Natural killer cell treated with Interleukin-12 subunit alpha and Interleukin-12 subunit beta and Interleukin-15 and Interleukin-18, amount 100 ng/mL, for 72 hours (primary cell): Measurements from ENCODE around the gene DUSP16. TPM values are rescaled to one million over a fixed set of nuclear protein-coding genes. Genes with fewer than 3 reads are reported as not detected.

ENCODE experiments used
- ATAC-seq, 2 donors: fragments of 150-1000 bp; cut with Tn5 transposase in 1 of 2; sonication (Bioruptor Pico), chemical (Tn5 transposase) in 1 of 2; 2 replicates each; pipeline ENCODE4 v1.10.0; 2021
- DNase-seq: peaks from one replicate; pipeline ENCODE4 v3.0.0; 2022; ENCODE audit warnings: low spot score
- H3K27ac Mint-ChIP-seq, 2 donors: 1 replicate in 1 of 2; 2 replicates in 1 of 2; pipeline ENCODE4 v1.8.0; 2022; ENCODE audit warnings: mixed read lengths in 2 of 2, mild to moderate bottlenecking in 1 of 2, moderate library complexity in 1 of 2
- H3K27me3 Mint-ChIP-seq, 2 donors: 1 replicate in 1 of 2; 2 replicates in 1 of 2; pipeline ENCODE4 v1.8.0; 2022; ENCODE audit warnings: mixed read lengths in 2 of 2
- H3K36me3 Mint-ChIP-seq: one replicate; pipeline ENCODE4 v1.8.0; 2022; ENCODE audit warnings: mixed read lengths
- H3K4me1 Mint-ChIP-seq, 2 donors: 1 replicate in 1 of 2; 2 replicates in 1 of 2; pipeline ENCODE4 v1.8.0; 2022; ENCODE audit warnings: low read depth in 2 of 2, mixed read lengths in 2 of 2, mild to moderate bottlenecking in 1 of 2
- H3K4me3 Mint-ChIP-seq: one replicate; pipeline ENCODE4 v1.8.0; 2022; ENCODE audit warnings: mixed read lengths
- H3K9me3 Mint-ChIP-seq: 2 replicates; pipeline ENCODE4 v1.8.0; 2022; ENCODE audit warnings: mixed read lengths
- total RNA-seq, 2 donors: library from RNA; stranded (reverse); gene quantifications; one replicate each; pipeline ENCODE4 v1.2.3, GENCODE V29; 2022

The DUSP16 gene
- total RNA-seq, 2 donors from 2014 or later = 21.8 to 22.8 TPM

DNA sequence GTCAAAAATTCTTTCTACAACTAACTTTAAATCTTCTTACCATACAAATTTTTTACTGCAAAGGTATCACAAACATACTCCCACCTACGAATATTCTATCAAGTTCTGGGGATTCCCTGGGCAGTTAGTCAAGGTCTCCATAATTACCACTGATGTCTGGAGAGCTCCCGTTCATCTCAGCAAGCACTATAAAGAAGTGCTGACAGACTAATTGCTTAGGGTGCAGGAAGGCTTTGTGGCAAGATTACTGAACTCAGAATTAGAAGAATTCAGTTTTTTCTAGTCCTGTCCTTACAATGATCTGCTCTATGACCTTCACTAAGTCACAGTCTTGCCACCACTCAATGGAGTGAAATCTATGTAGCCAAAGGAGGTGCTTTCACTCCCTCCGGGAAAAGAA, 61.5 kb downstream of the DUSP16 start:
- no peaks in the 10 kb centered on the region for H3K36me3 Mint-ChIP-seq
- no peaks in the 10 kb centered on the region for H3K27me3 Mint-ChIP-seq
- ATAC-seq (no peak), DNase-seq (no peak)
- H3K9me3 Mint-ChIP-seq = no peaks in the 10 kb centered on the region
- peaks cover 27% of the 10 kb centered on the region in 2 donors for H3K4me1 Mint-ChIP-seq
- H3K27ac Mint-ChIP-seq = peak overlapping the region; percentile 10 to 52
- no peak overlapping the region for H3K4me3 Mint-ChIP-seq

GRCh38 chr12:12499909-12500604, 62.6 kb downstream of the DUSP16 start:
- peak overlapping the region; percentile 9 to 52 for H3K27ac Mint-ChIP-seq
- no peak overlapping the region for H3K4me3 Mint-ChIP-seq
- no peaks in the 10 kb centered on the region for H3K9me3 Mint-ChIP-seq
- no peaks in the 10 kb centered on the region for H3K36me3 Mint-ChIP-seq
- ATAC-seq (no peak), DNase-seq (no peak)
- H3K4me1 Mint-ChIP-seq = peaks cover 17 to 19% of the 10 kb centered on the region in 2 donors
- no peaks in the 10 kb centered on the region for H3K27me3 Mint-ChIP-seq

DNA sequence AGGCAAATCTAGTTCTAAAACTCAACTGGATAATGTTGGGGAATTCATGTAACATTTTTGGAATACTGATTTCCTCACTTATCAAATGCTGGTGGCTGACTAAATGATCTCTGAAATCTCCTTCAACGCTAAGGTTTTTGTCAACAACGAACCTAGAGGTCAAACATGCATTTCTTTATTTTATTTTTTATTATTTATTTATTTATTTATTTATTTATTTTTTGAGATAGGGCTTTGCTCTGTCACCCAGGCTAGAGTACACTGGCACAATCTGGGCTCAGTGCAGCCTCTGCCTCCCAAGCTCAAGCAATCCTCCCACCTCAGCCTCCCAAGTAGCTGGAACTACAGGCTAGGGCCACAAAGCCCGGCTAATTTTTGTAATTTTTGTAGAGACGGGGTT, 64.5 kb downstream of the DUSP16 start:
- DNase-seq (no peak), ATAC-seq (no peak)
- H3K27me3 Mint-ChIP-seq = no peaks in the 10 kb centered on the region
- H3K27ac Mint-ChIP-seq = no peak overlapping the region
- peaks cover 8 to 12% of the 10 kb centered on the region in 2 donors for H3K4me1 Mint-ChIP-seq
- H3K9me3 Mint-ChIP-seq = no peaks in the 10 kb centered on the region
- H3K4me3 Mint-ChIP-seq = no peak overlapping the region
- H3K36me3 Mint-ChIP-seq = no peaks in the 10 kb centered on the region

DNA sequence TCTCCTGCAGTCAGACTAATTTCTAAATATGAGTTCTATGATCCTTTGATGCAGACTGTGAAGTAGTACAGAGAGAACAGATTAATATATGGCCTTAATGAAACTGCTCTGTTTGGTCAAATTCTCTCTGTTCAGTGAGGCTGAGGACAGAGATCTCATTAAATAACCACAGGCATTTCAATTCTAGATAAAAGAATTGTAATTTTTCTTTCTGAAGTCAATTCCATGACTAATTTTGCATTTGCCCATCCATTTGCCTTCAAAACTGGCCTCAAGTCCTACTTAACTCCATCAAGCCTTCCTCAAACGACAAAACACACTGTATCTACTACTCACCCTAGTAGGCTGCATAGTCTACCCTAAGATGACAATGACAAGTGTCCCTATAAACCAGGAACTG, 67.1 kb downstream of the DUSP16 start:
- ATAC-seq (no peak), DNase-seq (no peak)
- Mint-ChIP-seq H3K4me1 (peaks cover 0 to 3% of the 10 kb centered on the region in 2 donors), H3K27ac (no peak overlapping the region), H3K9me3 (no peaks in the 10 kb centered on the region), H3K36me3 (no peaks in the 10 kb centered on the region), H3K27me3 (no peaks in the 10 kb centered on the region), H3K4me3 (no peak overlapping the region)

DNA sequence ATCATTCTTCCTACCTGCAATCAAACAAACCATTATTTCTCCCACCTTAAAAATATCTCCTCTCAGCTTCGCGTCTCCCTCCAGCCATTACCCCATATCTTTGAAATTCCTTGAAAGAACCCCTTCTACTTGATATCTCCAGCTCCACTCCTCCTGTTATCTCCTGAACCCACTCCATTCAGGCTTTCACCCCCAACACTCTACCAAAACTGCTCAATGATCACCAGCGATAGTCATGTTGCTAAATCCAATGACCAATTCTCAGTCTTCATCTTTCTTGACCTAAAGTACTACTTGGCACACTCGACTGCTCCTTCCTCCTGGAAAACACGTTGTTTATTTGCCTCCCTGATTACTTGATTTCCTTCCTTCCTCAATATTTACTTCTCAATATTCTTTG, 70.1 kb downstream of the DUSP16 start:
- Mint-ChIP-seq H3K27me3 (no peaks in the 10 kb centered on the region), H3K4me1 (peaks cover 10 to 11% of the 10 kb centered on the region in 2 donors), H3K9me3 (no peaks in the 10 kb centered on the region), H3K4me3 (no peak overlapping the region), H3K36me3 (peaks cover 10% of the 10 kb centered on the region), H3K27ac (no peak overlapping the region)
- no peak for ATAC-seq
- no peak for DNase-seq

- H3K36me3 Mint-ChIP-seq = peaks cover 10% of the 10 kb centered on the region
- H3K27me3 Mint-ChIP-seq = no peaks in the 10 kb centered on the region
- ATAC-seq (peak in 1 of 2 donors; percentile 64), DNase-seq (no peak)
- H3K4me1 Mint-ChIP-seq = peaks cover 11 to 20% of the 10 kb centered on the region in 2 donors
- no peaks in the 10 kb centered on the region for H3K9me3 Mint-ChIP-seq
- no peak overlapping the region for H3K27ac Mint-ChIP-seq
- H3K4me3 Mint-ChIP-seq = no peak overlapping the region
These were observed 71.1 kb downstream of the DUSP16 start for GRCh38 chr12:12491606-12492005.

- H3K36me3 Mint-ChIP-seq = peaks cover 10% of the 10 kb centered on the region
- H3K4me1 Mint-ChIP-seq = peaks cover 15 to 27% of the 10 kb centered on the region in 2 donors
- no peak overlapping the region for H3K4me3 Mint-ChIP-seq
- no peak for ATAC-seq
- no peak for DNase-seq
- no peaks in the 10 kb centered on the region for H3K27me3 Mint-ChIP-seq
- peak overlapping the region; percentile 47 to 67 for H3K27ac Mint-ChIP-seq
- no peaks in the 10 kb centered on the region for H3K9me3 Mint-ChIP-seq
These were observed 73.7 kb downstream of the DUSP16 start for GRCh38 chr12:12488823-12489550.

- H3K9me3 Mint-ChIP-seq = no peaks in the 10 kb centered on the region
- peak overlapping the region; percentile 24 for H3K4me3 Mint-ChIP-seq
- no peaks in the 10 kb centered on the region for H3K27me3 Mint-ChIP-seq
- peak overlapping the region; percentile 47 to 67 for H3K27ac Mint-ChIP-seq
- ATAC-seq (no peak), DNase-seq (no peak)
- peaks cover 15 to 27% of the 10 kb centered on the region in 2 donors for H3K4me1 Mint-ChIP-seq
- peaks cover 10% of the 10 kb centered on the region for H3K36me3 Mint-ChIP-seq
These were observed 74.4 kb downstream of the DUSP16 start for GRCh38 chr12:12488296-12488695.

GRCh38 chr12:12487490-12487889, 75.2 kb downstream of the DUSP16 start:
- H3K36me3 Mint-ChIP-seq = peaks cover 11% of the 10 kb centered on the region
- H3K9me3 Mint-ChIP-seq = no peaks in the 10 kb centered on the region
- peaks cover 18 to 34% of the 10 kb centered on the region in 2 donors for H3K4me1 Mint-ChIP-seq
- peak overlapping the region; percentile 24 for H3K4me3 Mint-ChIP-seq
- DNase-seq (no peak), ATAC-seq (no peak)
- H3K27ac Mint-ChIP-seq = peak overlapping the region; percentile 47 to 67
- H3K27me3 Mint-ChIP-seq = no peaks in the 10 kb centered on the region

DNA sequence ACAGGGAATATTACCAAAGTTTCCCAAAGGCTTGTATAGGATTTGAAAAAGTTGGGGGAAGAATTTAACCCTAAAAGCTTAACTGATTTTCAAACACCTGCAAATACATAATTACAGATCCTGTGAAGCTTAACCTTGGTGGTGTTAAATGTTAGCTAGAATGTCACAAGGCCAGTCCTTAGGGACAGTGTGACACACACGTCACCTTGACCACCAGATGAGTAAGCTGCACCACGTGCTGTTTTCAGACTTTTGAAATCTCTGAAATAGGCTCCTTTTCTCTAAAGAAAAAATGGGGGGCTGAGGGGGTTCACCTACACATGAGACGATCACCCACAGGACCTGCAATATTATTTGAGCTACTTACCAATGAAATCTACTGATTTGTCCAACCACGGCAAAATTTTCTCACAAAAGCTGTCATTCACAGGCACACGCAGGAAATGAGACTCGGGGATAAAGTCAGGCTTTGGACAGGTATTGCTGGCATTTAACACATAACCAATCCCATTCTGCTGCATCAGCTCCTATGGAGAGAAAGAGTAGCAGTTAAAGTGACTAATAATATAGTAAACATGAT, 75.9 kb downstream of the DUSP16 start:
- H3K36me3 Mint-ChIP-seq = peaks cover 16% of the 10 kb centered on the region
- DNase-seq (no peak), ATAC-seq (peak; percentile 87 to 92)
- peaks cover 22 to 41% of the 10 kb centered on the region in 2 donors for H3K4me1 Mint-ChIP-seq
- peak overlapping the region; percentile 47 to 67 for H3K27ac Mint-ChIP-seq
- no peaks in the 10 kb centered on the region for H3K27me3 Mint-ChIP-seq
- H3K9me3 Mint-ChIP-seq = no peaks in the 10 kb centered on the region
- peak overlapping the region; percentile 24 for H3K4me3 Mint-ChIP-seq

DNA sequence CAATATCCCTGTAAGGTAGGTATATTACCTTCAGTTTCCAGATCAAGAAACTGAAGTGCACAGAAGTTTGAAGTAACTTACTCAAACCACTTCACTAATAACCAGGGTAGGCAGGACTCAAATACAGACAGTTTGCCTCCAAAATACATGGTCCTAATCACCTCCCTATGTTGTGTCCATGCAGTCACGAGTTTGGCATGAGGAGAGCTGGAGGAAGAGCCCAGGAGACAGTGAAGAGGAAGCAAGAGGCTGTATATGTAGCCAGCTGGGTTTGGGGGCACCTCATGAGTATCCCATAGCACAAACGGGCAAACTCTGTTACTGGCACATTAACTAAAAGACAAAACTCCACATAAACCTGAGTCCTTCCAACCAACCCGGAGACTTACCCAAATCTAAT, 79.2 kb downstream of the DUSP16 start:
- Mint-ChIP-seq H3K27ac (peak overlapping the region; percentile 88 to 90), H3K27me3 (no peaks in the 10 kb centered on the region), H3K4me1 (peaks cover 24 to 43% of the 10 kb centered on the region in 2 donors), H3K36me3 (peaks cover 14% of the 10 kb centered on the region), H3K4me3 (no peak overlapping the region), H3K9me3 (no peaks in the 10 kb centered on the region)
- no peak for ATAC-seq
- DNase-seq = no peak

DNA sequence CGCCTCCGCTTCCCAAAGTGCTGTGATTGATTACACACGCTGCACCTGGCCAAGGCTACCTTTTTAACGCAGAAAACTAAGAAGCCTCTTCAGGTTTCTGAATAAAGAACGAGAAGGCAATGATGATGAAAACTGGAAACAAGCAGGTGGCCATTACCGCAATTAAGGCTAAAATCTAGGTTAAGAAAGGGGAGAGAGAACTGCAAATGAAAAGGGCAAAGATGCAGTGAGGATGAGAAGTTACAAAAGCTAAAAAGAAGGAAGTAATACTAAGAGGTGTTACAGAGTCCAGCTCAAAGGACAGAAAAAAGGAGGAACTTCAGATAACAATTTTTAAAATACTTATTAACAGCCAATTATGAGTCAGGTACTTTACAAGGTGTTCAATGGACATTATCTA, 79.7 kb downstream of the DUSP16 start:
- Mint-ChIP-seq H3K27me3 (no peaks in the 10 kb centered on the region), H3K9me3 (no peaks in the 10 kb centered on the region), H3K4me3 (peak overlapping the region; percentile 13), H3K36me3 (peaks cover 10% of the 10 kb centered on the region), H3K4me1 (peaks cover 20 to 38% of the 10 kb centered on the region in 2 donors), H3K27ac (peak overlapping the region; percentile 88 to 90)
- DNase-seq (no peak), ATAC-seq (no peak)

GRCh38 chr12:12482150-12482761, 80.4 kb downstream of the DUSP16 start:
- Mint-ChIP-seq H3K36me3 (peaks cover 5% of the 10 kb centered on the region), H3K9me3 (no peaks in the 10 kb centered on the region), H3K4me3 (peak overlapping the region; percentile 76), H3K4me1 (peaks cover 14 to 31% of the 10 kb centered on the region in 2 donors), H3K27me3 (no peaks in the 10 kb centered on the region), H3K27ac (peak overlapping the region; percentile 88 to 90)
- peak in 1 of 2 donors; percentile 31 for ATAC-seq
- no peak for DNase-seq
